ENCODE data around the gene EDNRB.
"Not testable (repeated sequence)": the region's sequence is repeated elsewhere in the genome, so short reads cannot be mapped to it uniquely, and the experiment has no call there.

Gene EDNRB

GRCh38 chr13:77896977-77897376 lies 21.7 kb downstream of the EDNRB start:
- DNase-seq (ENCODE audit: low read depth in 2 of 2), result no peak

- no peak for DNase-seq (ENCODE audit: low read depth in 2 of 2)
Observed at GRCh38 chr13:77896536-77896935, 22.1 kb downstream of the EDNRB start.

- DNase-seq (ENCODE audit: low read depth in 2 of 2), result no peak
Observed at GRCh38 chr13:77894743-77895142, 23.9 kb downstream of the EDNRB start.

GRCh38 chr13:77893066-77893465 lies 25.6 kb downstream of the EDNRB start:
- no peak for DNase-seq (ENCODE audit: low read depth in 2 of 2)

- no peak for DNase-seq (ENCODE audit: low read depth in 2 of 2)
Observed at GRCh38 chr13:77892491-77892890, 26.1 kb downstream of the EDNRB start.

- DNase-seq (ENCODE audit: low read depth in 2 of 2), result no peak
Observed at GRCh38 chr13:77891486-77891885, 27.1 kb downstream of the EDNRB start.

- DNase-seq (ENCODE audit: low read depth in 2 of 2), result no peak
Observed at GRCh38 chr13:77891041-77891440, 27.6 kb downstream of the EDNRB start.

GRCh38 chr13:77883328-77883727 lies 35.3 kb downstream of the EDNRB start:
- DNase-seq (ENCODE audit: low read depth in 2 of 2), result no peak

- no peak for DNase-seq (ENCODE audit: low read depth in 2 of 2)
Observed at GRCh38 chr13:77878190-77878589, 40.4 kb downstream of the EDNRB start.

- DNase-seq (ENCODE audit: low read depth in 2 of 2), result no peak
Observed at GRCh38 chr13:77876176-77876575, 42.5 kb downstream of the EDNRB start.

GRCh38 chr13:77874406-77874805 lies 44.2 kb downstream of the EDNRB start:
- no peak for DNase-seq (ENCODE audit: low read depth in 2 of 2)

- no peak for DNase-seq (ENCODE audit: low read depth in 2 of 2)
Observed at GRCh38 chr13:77872995-77873394, 45.6 kb downstream of the EDNRB start.

- DNase-seq (ENCODE audit: low read depth in 2 of 2), result no peak
Observed at GRCh38 chr13:77871596-77871995, 47.0 kb downstream of the EDNRB start.

- DNase-seq (ENCODE audit: low read depth in 2 of 2), result no peak
Observed at GRCh38 chr13:77868717-77869116, 49.9 kb downstream of the EDNRB start.

GRCh38 chr13:77866971-77867370 lies 51.7 kb downstream of the EDNRB start:
- DNase-seq (ENCODE audit: low read depth in 2 of 2), result no peak

GRCh38 chr13:77865622-77866021 lies 53.0 kb downstream of the EDNRB start:
- DNase-seq (ENCODE audit: low read depth in 2 of 2), result no peak

- DNase-seq (ENCODE audit: low read depth in 2 of 2), result no peak
Observed at GRCh38 chr13:77863144-77863543, 55.5 kb downstream of the EDNRB start.

- no peak for DNase-seq (ENCODE audit: low read depth in 2 of 2)
Observed at GRCh38 chr13:77861741-77862140, 56.9 kb downstream of the EDNRB start.

GRCh38 chr13:77860507-77860981 lies 58.1 kb downstream of the EDNRB start:
- no peak for DNase-seq (ENCODE audit: low read depth in 2 of 2)

- no peak for DNase-seq (ENCODE audit: low read depth in 2 of 2)
Observed at GRCh38 chr13:77859450-77859849, 59.2 kb downstream of the EDNRB start.

GRCh38 chr13:77857531-77858209 lies 61.0 kb downstream of the EDNRB start:
- DNase-seq (ENCODE audit: low read depth in 2 of 2), result no peak

GRCh38 chr13:77853703-77854102 lies 64.9 kb downstream of the EDNRB start:
- DNase-seq (ENCODE audit: low read depth in 2 of 2), result no peak

GRCh38 chr13:77848050-77848449 lies 70.6 kb downstream of the EDNRB start:
- not testable (repeated sequence) for DNase-seq (ENCODE audit: low read depth in 2 of 2)

- no peak for DNase-seq (ENCODE audit: low read depth in 2 of 2)
Observed at GRCh38 chr13:77846173-77846572, 72.5 kb downstream of the EDNRB start.
